Measurements from ENCODE around the gene PPP1R36.
"Not testable (repeated sequence)": the region's sequence is repeated elsewhere in the genome, so short reads cannot be mapped to it uniquely, and the experiment has no call there.

PPP1R36 gene

DNA sequence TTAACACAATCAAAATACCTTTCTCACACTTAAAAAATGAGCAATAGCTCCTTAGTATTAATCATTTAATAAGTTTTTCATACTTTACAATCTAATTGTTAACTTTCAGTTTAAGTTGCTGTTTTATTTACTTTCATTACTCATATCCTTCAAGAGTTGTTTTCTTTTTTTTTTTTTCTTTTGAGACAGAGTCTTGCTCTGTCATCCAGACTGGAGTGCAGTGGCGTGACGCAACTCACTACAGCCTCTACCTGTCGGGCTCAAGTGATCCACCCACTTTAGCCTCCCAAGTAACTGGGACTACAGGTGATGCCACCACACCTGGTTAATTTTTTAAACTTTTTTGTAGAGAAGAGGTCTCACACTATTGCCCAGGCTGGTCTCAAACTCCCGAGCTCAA is 29.1 kb upstream of the PPP1R36 start:
- no peak for DNase-seq

DNA sequence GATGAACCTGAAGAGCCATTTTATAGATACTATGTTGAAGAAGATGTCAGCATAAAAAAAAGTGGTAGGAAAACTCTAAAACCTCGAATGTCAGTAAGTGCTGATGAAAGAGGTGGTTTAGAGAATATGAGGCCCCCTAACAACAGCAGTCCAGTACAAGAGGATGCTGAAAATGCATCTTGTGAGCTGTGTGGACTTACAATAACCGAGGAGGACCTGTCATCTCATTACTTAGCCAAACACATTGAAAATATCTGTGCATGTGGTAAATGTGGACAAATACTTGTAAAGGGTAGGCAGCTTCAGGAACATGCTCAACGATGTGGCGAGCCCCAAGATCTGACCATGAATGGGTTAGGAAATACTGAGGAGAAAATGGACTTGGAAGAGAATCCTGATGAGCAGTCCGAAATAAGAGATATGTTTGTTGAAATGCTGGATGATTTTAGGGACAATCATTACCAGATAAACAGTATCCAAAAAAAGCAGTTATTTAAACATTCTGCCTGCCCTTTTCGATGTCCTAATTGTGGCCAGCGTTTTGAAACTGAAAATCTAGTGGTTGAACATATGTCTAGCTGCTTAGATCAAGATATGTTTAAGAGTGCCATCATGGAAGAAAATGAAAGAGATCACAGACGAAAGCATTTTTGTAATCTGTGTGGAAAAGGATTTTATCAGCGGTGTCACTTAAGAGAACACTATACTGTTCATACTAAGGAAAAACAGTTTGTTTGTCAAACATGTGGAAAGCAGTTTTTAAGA is 27.0 kb upstream of the PPP1R36 start:
- no peak for DNase-seq

DNA sequence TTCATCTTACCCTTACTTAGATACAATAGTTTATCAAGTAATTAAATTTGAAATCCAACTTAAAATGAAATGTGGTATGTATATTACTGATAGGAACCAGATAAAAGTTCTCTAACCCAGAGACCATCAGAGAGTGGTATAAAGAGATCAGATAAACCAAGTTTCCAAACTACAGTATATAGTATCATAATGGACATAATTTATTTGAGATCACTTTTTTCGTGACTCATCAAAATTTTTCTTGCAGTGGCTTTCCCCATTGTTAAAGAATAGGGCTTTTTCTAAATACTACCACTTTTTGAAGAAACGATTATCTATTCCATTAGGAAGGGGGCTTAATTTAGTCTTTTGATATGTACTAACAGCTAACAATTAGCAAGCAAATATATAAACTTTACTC is 24.4 kb upstream of the PPP1R36 start:
- no peak for DNase-seq

GRCh38 chr14:64531567-64531966 is 18.2 kb upstream of the PPP1R36 start:
- DNase-seq, result no peak

- no peak for DNase-seq
These were observed 13.1 kb upstream of the PPP1R36 start for GRCh38 chr14:64536488-64537245.

DNA sequence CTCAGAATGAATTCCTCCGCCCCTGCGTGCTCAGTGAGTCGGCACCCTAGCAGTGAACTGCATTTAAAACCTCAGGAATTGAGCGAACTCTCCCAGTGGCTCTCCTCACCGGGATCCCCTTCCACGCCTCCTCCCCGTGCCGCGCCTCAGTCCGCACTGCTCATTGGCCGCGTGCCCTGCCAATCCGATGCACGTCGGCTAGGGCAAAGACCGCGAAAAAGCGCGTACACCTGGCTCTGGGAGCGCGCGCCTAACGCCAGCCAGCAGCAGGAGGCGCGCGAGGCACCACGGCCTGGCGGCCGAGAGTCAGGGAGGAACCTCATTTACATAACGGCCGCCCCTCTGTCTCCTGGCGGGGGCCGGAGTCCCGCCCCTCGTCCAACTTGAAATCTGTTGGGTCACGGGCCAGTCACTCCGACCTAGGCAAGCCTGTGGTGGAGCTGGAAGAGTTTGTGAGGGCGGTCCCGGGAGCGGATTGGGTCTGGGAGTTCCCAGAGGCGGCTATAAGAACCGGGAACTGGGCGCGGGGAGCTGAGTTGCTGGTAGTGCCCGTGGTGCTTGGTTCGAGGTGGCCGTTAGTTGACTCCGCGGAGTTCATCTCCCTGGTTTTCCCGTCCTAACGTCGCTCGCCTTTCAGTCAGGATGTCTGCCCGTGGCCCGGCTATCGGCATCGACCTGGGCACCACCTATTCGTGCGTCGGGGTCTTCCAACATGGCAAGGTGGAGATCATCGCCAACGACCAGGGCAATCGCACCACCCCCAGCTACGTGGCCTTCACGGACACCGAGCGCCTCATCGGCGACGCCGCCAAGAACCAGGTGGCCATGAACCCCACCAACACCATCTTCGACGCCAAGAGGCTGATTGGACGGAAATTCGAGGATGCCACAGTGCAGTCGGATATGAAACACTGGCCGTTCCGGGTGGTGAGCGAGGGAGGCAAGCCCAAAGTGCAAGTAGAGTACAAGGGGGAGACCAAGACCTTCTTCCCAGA is 9.3 kb upstream of the PPP1R36 start, which contains the start of gene HSPA2:
HSPA2 (plus strand) TSS at position 534 of the 995 bp plus-strand sequence; CDS start at position 643, 109 bp downstream.
- peak; percentile 93 to 96 for DNase-seq

DNA sequence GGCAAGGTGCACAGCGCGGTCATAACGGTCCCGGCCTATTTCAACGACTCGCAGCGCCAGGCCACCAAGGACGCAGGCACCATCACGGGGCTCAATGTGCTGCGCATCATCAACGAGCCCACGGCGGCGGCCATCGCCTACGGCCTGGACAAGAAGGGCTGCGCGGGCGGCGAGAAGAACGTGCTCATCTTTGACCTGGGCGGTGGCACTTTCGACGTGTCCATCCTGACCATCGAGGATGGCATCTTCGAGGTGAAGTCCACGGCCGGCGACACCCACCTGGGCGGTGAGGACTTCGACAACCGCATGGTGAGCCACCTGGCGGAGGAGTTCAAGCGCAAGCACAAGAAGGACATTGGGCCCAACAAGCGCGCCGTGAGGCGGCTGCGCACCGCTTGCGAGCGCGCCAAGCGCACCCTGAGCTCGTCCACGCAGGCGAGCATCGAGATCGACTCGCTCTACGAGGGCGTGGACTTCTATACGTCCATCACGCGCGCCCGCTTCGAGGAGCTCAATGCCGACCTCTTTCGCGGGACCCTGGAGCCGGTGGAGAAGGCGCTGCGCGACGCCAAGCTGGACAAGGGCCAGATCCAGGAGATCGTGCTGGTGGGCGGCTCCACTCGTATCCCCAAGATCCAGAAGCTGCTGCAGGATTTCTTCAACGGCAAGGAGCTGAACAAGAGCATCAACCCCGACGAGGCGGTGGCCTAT is 8.3 kb upstream of the PPP1R36 start:
- DNase-seq, result no peak

DNA sequence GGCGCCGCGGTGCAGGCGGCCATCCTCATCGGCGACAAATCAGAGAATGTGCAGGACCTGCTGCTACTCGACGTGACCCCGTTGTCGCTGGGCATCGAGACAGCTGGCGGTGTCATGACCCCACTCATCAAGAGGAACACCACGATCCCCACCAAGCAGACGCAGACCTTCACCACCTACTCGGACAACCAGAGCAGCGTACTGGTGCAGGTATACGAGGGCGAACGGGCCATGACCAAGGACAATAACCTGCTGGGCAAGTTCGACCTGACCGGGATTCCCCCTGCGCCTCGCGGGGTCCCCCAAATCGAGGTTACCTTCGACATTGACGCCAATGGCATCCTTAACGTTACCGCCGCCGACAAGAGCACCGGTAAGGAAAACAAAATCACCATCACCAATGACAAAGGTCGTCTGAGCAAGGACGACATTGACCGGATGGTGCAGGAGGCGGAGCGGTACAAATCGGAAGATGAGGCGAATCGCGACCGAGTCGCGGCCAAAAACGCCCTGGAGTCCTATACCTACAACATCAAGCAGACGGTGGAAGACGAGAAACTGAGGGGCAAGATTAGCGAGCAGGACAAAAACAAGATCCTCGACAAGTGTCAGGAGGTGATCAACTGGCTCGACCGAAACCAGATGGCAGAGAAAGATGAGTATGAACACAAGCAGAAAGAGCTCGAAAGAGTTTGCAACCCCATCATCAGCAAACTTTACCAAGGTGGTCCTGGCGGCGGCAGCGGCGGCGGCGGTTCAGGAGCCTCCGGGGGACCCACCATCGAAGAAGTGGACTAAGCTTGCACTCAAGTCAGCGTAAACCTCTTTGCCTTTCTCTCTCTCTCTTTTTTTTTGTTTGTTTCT is 7.6 kb upstream of the PPP1R36 start:
- DNase-seq, result no peak

- DNase-seq, result no peak
These were observed 6.9 kb upstream of the PPP1R36 start for GRCh38 chr14:64542836-64543201.

DNA sequence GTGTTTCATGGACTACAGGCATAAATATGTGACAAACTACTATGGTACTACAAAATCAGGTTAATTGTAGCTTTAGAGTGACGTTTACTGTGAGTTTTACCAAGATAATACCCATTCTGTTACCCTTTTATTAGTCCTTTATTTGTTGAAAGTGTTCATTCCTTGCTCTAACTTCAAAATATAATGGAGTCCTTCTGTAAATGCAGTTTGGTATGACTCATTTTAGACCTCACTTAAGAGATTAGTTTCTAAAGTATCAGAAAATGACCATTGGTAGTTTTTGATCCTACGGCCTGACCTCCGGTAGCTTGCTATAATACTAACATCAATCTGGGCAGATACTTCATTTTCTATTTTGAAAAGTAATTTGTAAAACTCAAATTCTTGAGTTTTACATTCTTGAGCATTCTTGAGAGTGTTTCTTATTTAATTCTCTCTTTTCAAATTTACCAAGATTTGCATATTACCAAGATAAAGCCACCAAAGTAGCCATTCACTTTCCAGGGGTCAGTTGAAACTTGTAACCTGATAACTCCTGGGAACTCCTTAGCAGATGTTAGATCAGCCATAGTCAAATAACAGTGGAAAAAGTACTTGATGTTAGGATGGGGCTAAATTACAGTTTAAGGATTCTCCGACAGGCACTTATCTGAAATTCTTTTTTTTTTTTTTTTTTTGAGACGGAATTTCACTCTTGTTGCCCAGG is 5.0 kb upstream of the PPP1R36 start:
- DNase-seq, result no peak

GRCh38 chr14:64549016-64549415 is 745 bp upstream of the PPP1R36 start:
- no peak for DNase-seq

DNA sequence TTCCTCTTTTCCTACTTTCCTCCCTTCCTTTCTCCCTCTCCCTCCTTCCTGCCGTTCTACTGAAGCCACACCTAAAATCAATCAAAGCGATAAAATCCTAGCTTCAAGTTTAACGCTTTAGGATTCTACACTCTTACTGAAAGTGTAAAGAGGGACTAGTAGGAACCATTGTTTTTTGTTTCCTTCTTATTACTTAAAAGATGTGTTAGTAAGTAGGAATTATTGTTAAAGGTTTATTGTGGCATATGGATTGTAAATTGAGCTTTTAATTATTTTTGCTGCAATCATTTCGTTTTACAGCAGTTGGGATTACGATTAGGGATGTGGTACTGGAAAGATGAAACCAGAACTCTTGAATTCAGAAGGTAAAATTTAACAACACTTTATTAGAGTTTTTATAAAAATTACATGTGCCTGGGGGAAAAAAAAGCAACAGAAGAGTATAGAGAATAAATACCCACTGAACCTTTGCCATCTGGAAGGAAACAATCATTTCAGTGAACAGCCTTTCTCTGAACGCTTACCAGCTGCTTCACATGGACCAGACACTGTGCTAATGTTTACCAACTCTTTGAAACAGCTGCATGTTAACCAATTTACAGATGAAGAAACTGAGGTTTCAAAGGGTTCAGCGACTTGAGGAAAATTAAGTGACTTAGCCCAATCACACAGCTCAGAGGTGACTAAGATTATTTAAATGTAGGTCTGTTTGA is 1.0 kb downstream of the PPP1R36 start:
- DNase-seq, result peak; percentile 7 to 63

DNA sequence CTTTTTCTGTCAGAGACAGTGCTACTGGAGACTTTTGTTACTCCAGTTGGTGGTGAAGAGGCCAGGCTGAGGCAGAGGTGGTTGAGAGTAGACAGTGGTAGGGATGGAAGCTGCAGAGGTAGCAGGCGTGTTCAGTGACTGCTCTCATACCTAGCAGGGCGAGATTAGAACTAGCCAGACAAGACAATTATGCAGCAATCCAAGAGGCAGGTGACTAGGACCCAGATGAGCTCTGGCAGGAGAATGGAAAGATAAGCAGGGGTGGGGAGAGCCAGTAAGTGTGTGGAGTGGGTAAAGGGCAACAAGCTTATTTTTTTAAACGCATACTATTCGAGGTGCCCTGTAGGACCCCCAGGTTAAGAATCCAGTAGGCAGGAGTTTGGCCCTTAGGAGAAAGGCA is 4.8 kb downstream of the PPP1R36 start:
- DNase-seq, result no peak

GRCh38 chr14:64556526-64556925 is 6.8 kb downstream of the PPP1R36 start:
- no peak for DNase-seq

DNA sequence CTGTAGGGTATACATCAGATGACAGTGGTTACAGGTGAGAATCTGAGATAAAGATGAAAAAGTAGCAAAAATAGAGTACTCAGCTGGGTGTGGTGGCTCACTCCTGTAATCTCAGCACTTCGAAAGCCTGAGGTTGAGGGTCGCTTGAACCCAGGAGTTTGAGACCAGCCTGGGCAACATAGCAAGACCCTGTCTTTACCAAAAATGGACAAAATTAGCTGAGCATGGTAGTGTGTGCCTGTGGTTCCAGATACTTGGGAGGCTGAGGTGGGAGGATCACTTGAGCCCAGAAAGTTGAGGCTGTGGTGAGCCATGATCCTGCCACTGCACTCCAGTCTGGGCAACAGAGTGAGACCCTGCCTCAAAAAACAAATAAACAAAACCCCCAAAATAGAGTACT is 8.5 kb downstream of the PPP1R36 start:
- DNase-seq, result not testable (repeated sequence)

GRCh38 chr14:64561631-64562030 is 11.9 kb downstream of the PPP1R36 start:
- DNase-seq, result no peak

DNA sequence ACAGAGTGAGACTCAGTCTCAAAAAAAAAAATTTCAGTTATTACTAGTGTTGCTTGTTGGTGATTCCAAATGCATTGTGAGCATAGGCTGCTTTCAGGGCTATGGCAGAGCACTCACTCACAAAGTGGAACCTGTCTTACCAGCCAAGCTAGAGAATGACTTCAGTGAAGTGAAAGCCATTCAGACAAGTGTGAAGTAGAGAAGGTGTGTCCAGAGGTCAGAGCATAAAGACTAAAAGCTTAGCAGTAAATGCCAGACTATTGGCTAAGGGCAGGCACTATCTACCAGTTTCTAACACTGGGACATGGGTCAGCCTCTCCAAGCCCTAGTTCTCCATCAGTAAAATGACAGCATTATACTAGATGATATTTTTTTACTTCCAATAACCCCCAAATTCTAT is 12.7 kb downstream of the PPP1R36 start:
- no peak for DNase-seq

GRCh38 chr14:64563696-64564095 is 13.9 kb downstream of the PPP1R36 start:
- DNase-seq, result no peak

GRCh38 chr14:64566651-64567122 is 16.9 kb downstream of the PPP1R36 start:
- DNase-seq, result no peak

DNA sequence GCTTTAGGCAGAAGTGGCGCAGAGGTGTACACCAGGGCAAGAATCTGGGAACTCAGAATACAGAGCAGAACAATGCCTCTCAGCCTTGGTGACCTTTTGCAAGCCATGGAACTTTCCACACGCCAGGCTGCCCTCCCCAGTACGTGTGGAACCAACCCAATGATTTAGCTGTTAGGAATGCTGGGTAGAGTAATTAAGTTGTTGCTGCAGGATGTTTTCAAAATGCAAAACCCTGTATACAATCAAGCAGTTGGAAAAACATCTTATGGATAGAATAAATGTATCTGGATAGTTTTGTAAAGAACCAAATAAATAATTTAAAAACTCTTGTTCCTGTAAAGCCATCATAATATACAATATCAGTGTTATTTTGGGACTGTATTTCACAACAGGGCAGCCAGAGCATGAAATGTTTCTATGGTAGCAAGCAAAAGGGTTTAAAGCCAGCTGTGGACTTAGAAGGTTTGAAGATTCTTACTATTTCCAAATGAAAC is 19.4 kb downstream of the PPP1R36 start:
- DNase-seq, result no peak
